SH-SY5Y (cell line): ENCODE results near the gene RORB.

ENCODE experiments used
- GATA2 ChIP-seq: IDR thresholded peaks from 2 replicates; pipeline ENCODE4 v1.6.1; 2011; ENCODE audit warnings: mild to moderate bottlenecking, low read depth, low read length
- GATA3 ChIP-seq: IDR thresholded peaks from 2 replicates; pipeline ENCODE4 v1.6.1; 2011; ENCODE audit warnings: low read depth, mild to moderate bottlenecking, low read length, moderate library complexity

DNA sequence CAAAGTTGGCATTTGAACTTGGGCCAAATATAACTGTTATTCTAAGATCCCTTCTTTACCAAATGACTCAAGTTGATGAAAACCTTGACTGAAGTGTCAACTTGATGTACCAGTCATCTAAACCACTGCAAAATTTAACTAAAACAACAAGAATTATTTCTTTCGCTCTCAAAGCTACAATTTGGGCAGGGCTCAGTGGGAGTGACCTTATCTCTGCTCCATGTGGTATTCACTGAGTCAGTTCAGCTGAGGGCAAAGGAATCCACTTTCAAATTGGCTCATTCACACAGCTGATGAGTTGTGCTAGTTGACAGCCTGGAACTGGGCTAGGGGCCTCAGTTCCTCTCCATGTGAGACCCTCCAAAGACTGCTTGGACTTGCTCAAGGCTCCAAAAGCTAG is 166.3 kb downstream of the RORB start:
- TF ChIP-seq GATA3 (no peak), GATA2 (no peak)
